GM10248 (cell line): ENCODE results near the gene TRIM32.

Experiments used
- CTCF ChIA-PET: fragments of 300-600 bp; sonication (Branson Sonifier 250); formaldehyde crosslinking; extraction: SDS; loops from one replicate; lab custom pipeline; 2021; ENCODE audit warnings: antibody characterized with exemption; lab: Yijun Ruan, JAX
- POLR2A ChIA-PET: fragments of 350-650 bp; sonication (Branson Sonifier 250); formaldehyde crosslinking; extraction: SDS; loops from one replicate; lab custom pipeline; 2020; ENCODE audit warnings: antibody characterized with exemption; lab: Yijun Ruan, JAX
- DNase-seq: peaks from one replicate; pipeline ENCODE4 v3.0.0; 2012; ENCODE audit errors: extremely low spot score
- TF ChIP-seq, protein P1 (sequence below): IDR thresholded peaks from 2 replicates; pipeline ENCODE4 v1.5.1; 2012; ENCODE audit warnings: mild to moderate bottlenecking, low read depth; ENCODE audit errors: extremely low read depth, missing control alignments, control extremely low read depth

TRIM32 gene

DNA sequence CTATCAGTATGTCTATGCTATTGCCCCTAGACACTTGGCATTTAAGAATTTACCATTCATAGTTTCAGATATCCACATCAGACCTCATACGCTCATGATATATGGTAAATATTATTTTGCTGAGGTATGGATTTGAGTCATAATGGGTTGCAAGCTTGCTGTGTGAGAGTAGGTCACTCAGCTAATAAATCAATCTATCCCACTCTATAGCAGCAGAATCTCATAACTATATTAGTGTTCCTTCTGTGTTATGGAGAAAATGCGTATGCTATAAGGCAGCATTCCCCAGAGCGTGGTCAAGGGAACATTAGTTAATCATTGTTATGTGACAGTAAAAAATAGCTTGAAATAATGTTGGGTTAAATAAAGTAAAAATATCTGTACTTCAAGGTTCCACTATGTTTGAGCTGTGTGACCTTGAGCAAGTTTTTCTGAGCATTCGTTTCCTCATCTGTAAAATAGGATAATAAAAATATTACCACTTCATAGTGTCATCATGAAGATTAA, 7.7 kb downstream of the TRIM32 start:
- CTCF ChIA-PET, result interaction anchor here (1.2 to 1.3 kb wide), 2 partner anchors 10 to 15 kb away, joined by 4 read pairs; no protein-coding TSS in a partner anchor
- POLR2A ChIA-PET, result no interaction called here

DNA sequence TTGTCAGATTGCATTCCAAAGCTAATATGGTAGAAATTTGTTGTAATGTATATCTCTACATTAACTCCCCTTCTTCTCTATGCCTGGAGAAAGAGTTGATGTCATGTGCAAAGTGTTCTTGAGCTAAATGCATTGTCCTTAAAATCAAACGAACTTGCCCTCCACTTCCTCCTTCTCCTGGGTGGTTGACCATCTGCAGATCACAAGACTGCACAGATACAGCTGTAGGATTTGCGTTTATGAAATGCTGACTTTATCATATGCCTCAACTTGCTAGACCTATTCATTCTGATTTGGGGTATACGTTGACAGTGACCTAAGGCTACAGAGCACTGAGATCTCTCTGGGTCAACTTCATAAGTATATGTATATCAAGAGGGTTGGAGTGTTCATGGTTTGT, 8.3 kb downstream of the TRIM32 start:
- DNase-seq, result no peak
- TF ChIP-seq, protein P1, sequence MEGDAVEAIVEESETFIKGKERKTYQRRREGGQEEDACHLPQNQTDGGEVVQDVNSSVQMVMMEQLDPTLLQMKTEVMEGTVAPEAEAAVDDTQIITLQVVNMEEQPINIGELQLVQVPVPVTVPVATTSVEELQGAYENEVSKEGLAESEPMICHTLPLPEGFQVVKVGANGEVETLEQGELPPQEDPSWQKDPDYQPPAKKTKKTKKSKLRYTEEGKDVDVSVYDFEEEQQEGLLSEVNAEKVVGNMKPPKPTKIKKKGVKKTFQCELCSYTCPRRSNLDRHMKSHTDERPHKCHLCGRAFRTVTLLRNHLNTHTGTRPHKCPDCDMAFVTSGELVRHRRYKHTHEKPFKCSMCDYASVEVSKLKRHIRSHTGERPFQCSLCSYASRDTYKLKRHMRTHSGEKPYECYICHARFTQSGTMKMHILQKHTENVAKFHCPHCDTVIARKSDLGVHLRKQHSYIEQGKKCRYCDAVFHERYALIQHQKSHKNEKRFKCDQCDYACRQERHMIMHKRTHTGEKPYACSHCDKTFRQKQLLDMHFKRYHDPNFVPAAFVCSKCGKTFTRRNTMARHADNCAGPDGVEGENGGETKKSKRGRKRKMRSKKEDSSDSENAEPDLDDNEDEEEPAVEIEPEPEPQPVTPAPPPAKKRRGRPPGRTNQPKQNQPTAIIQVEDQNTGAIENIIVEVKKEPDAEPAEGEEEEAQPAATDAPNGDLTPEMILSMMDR, result no peak
- CTCF ChIA-PET, result interaction anchor here (1.3 kb wide), 1 partner anchor 9 kb away, joined by 4 read pairs; no protein-coding TSS in a partner anchor
- POLR2A ChIA-PET, result no interaction called here

More for the DNA sequence above, 7.7 kb downstream of the TRIM32 start:
- TF ChIP-seq, protein P1, result no peak
- DNase-seq, result no peak

- TF ChIP-seq, protein P1, result no peak
- CTCF ChIA-PET, result interaction anchor here (1.2 to 1.3 kb wide), 2 partner anchors 11 to 22 kb away, joined by 3 to 5 read pairs; partner anchors contain the start of gene TRIM32
- POLR2A ChIA-PET, result no interaction called here
- no peak for DNase-seq
These were observed 10.3 kb downstream of the TRIM32 start for GRCh38 chr9:116697362-116697761.

DNA sequence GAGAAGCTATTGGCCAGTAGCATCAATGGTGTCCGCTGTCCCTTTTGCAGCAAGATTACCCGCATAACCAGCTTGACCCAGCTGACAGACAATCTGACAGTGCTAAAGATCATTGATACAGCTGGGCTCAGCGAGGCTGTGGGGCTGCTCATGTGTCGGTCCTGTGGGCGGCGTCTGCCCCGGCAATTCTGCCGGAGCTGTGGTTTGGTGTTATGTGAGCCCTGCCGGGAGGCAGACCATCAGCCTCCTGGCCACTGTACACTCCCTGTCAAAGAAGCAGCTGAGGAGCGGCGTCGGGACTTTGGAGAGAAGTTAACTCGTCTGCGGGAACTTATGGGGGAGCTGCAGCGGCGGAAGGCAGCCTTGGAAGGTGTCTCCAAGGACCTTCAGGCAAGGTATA, 10.8 kb downstream of the TRIM32 start:
- ChIA-PET CTCF (interaction anchor here (1.2 to 2.1 kb wide), 3 partner anchors 11 to 39 kb away, joined by 3 to 9 read pairs (median 5); partner anchors contain the start of gene TRIM32), POLR2A (no interaction called here)
- no peak for DNase-seq
- TF ChIP-seq, protein P1, result no peak

DNA sequence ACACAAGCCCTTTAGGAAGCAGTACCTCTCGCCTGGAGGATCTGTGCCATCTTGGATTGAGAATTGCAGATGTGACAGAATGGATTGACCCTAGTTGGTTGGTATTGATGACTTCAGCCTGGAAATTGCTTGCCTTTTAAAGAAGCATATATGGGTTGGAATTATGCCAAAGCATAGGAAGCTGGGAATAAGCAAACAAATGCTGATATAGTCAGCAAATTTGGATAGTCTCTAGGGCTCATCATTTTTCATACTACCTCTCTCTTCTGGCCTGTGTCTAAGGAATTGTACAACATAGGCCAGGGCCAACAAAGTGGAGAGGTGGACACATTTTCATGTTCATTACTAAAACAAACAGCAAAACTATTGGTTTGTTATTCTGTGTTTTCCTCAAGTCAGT, 13.2 kb downstream of the TRIM32 start:
- CTCF ChIA-PET, result interaction anchor here (0.8 to 1.1 kb wide), 2 partner anchors 10 to 11 kb away, joined by 3 read pairs; no protein-coding TSS in a partner anchor
- TF ChIP-seq, protein P1, result no peak
- POLR2A ChIA-PET, result no interaction called here
- no peak for DNase-seq

- ChIA-PET CTCF (interaction anchor here (1.1 kb wide), 1 partner anchor 11 kb away, joined by 3 read pairs; no protein-coding TSS in a partner anchor), POLR2A (no interaction called here)
- TF ChIP-seq, protein P1, result no peak
- no peak for DNase-seq
These were observed 14.1 kb downstream of the TRIM32 start for GRCh38 chr9:116700882-116701865.
